Choroid plexus epithelial cell (primary cell): Measurements from ENCODE around the gene BRD3OS.

Experiments used
- DNase-seq: peaks from one replicate; pipeline ENCODE4 v3.0.0-alpha.2; 2010; ENCODE audit warnings: low read depth
- H3K4me3 ChIP-seq: 2 replicates; pipeline ENCODE4 v1.5.1; 2011; ENCODE audit warnings: low read depth, mild to moderate bottlenecking, control low read depth, low read length, moderate library complexity
- CTCF ChIP-seq: conservative IDR thresholded peaks from 2 replicates; pipeline ENCODE4 v1.5.1; 2011; ENCODE audit warnings: low read depth, mild to moderate bottlenecking, control low read depth, inconsistent platforms, low read length, moderate library complexity

BRD3OS gene

GRCh38 chr9:134026981-134027380 is 1.7 kb downstream of the BRD3OS start:
- no peak for TF ChIP-seq CTCF

GRCh38 chr9:134027561-134027960 is 2.3 kb downstream of the BRD3OS start:
- no peak for TF ChIP-seq CTCF
- DNase-seq, result no peak
- no peak overlapping the region for H3K4me3 ChIP-seq

More at GRCh38 chr9:134026981-134027380, 1.7 kb downstream of the BRD3OS start:
- no peak overlapping the region for H3K4me3 ChIP-seq
- DNase-seq, result no peak

- H3K4me3 ChIP-seq, result no peak overlapping the region
- no peak for TF ChIP-seq CTCF
- DNase-seq, result no peak
These were observed 2.8 kb downstream of the BRD3OS start for GRCh38 chr9:134028076-134028475.

- no peak overlapping the region for H3K4me3 ChIP-seq
- no peak for TF ChIP-seq CTCF
- DNase-seq, result no peak
These were observed 3.4 kb downstream of the BRD3OS start for GRCh38 chr9:134028575-134029247.

- H3K4me3 ChIP-seq, result no peak overlapping the region
- DNase-seq, result no peak
- TF ChIP-seq CTCF, result no peak
These were observed 4.3 kb downstream of the BRD3OS start for GRCh38 chr9:134029248-134030226.

- H3K4me3 ChIP-seq, result no peak overlapping the region
- TF ChIP-seq CTCF, result no peak
These were observed 5.7 kb downstream of the BRD3OS start for GRCh38 chr9:134030821-134031470.

More at GRCh38 chr9:134030821-134031470, 5.7 kb downstream of the BRD3OS start:
- no peak for DNase-seq
